Ascending aorta (tissue), 2 donors: ENCODE data around the gene SLFN14. TPM values are rescaled to one million over a fixed set of nuclear protein-coding genes. Genes with fewer than 3 reads are reported as not detected.
"Not testable (repeated sequence)": the region's sequence is repeated elsewhere in the genome, so short reads cannot be mapped to it uniquely, and the experiment has no call there.

Experiments
- DNase-seq, 2 donors: peaks; one replicate each; pipeline ENCODE4 v3.0.0-alpha.2; 2019; ENCODE audit warnings: low spot score in 2 of 2
- H3K27ac ChIP-seq, 2 donors: fragments of 200-600 bp; sonication (generic); one replicate each; pipeline ENCODE4 v1.5.1; 2016 to 2017; ENCODE audit warnings: mild to moderate bottlenecking in 1 of 2
- H3K27me3 ChIP-seq: fragments of 200-600 bp; sonication (generic); one replicate; pipeline ENCODE4 v1.5.1; 2017
- H3K36me3 ChIP-seq, 2 donors: fragments of 200-600 bp; sonication (generic); one replicate each; pipeline ENCODE4 v1.5.1; 2016
- H3K4me1 ChIP-seq, 2 donors: fragments of 200-600 bp; sonication (generic); one replicate each; pipeline ENCODE4 v1.5.1; 2016 to 2017; ENCODE audit warnings: mild to moderate bottlenecking in 1 of 2
- H3K4me3 ChIP-seq, 2 donors: fragments of 200-600 bp; sonication (generic); one replicate each; pipeline ENCODE4 v1.5.1; 2016 to 2017; ENCODE audit warnings: mild to moderate bottlenecking in 1 of 2
- H3K9me3 ChIP-seq, 2 donors: fragments of 200-600 bp; sonication (generic); one replicate each; pipeline ENCODE4 v1.5.1; 2016
- intact Hi-C: fragments of 100-400 bp; cut with DNase I; formaldehyde crosslinking; loops from one replicate; pipeline ENCODE4 v1.15.1; 2023
- total RNA-seq: library from RNA; depleted of rRNA; stranded (reverse); fragments of >200 nt; gene quantifications from one replicate; pipeline ENCODE4 v1.1.0, GENCODE V29; 2016
- TF ChIP-seq, protein P1 (sequence below), 3 experiments: fragments of 200-600 bp in 2 of 3; fragments of 450-650 bp in 1 of 3; sonication (generic) in 2 of 3; IDR thresholded peaks; one replicate each; pipeline ENCODE4 v1.5.1; 2016 to 2019; ENCODE audit warnings: antibody characterized with exemption in 3 of 3, mild to moderate bottlenecking in 1 of 3, moderate library complexity in 1 of 3

SLFN14 gene
- total RNA-seq, 1 donor from 2014 or later: not detected

DNA sequence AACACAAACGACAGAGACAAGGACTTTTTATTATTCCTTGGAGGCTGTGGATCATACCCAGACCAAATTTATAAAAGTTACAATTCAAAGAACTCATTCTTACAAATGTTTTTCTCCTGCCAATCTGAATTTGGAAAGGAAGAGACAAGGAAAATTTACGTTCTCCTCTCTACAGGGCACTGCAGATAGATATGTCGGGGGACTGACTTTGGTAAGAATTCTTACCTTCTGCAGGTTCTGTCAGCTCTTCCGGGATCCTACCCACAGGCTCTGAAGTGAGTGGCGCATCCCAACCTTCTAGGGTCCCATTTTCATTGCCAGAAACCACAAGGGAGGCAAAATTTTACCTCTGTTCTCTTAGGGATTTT, 21.0 kb downstream of the SLFN14 start:
- no peak overlapping the region for H3K27ac ChIP-seq
- no peaks in the 10 kb centered on the region for H3K36me3 ChIP-seq
- H3K4me1 ChIP-seq: peaks cover 0 to 2% of the 10 kb centered on the region in 2 donors
- no peaks in the 10 kb centered on the region for H3K27me3 ChIP-seq
- intact Hi-C loops: loop anchor here (2.0 to 10.0 kb wide), 2 partner anchors 225 to 365 kb away; no protein-coding TSS in a partner anchor
- TF ChIP-seq, protein P1, sequence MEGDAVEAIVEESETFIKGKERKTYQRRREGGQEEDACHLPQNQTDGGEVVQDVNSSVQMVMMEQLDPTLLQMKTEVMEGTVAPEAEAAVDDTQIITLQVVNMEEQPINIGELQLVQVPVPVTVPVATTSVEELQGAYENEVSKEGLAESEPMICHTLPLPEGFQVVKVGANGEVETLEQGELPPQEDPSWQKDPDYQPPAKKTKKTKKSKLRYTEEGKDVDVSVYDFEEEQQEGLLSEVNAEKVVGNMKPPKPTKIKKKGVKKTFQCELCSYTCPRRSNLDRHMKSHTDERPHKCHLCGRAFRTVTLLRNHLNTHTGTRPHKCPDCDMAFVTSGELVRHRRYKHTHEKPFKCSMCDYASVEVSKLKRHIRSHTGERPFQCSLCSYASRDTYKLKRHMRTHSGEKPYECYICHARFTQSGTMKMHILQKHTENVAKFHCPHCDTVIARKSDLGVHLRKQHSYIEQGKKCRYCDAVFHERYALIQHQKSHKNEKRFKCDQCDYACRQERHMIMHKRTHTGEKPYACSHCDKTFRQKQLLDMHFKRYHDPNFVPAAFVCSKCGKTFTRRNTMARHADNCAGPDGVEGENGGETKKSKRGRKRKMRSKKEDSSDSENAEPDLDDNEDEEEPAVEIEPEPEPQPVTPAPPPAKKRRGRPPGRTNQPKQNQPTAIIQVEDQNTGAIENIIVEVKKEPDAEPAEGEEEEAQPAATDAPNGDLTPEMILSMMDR (IDR thresholded peaks at IDR 0.05): no peak
- no peak overlapping the region for H3K4me3 ChIP-seq
- DNase-seq: no peak
- H3K9me3 ChIP-seq: no peaks in the 10 kb centered on the region

DNA sequence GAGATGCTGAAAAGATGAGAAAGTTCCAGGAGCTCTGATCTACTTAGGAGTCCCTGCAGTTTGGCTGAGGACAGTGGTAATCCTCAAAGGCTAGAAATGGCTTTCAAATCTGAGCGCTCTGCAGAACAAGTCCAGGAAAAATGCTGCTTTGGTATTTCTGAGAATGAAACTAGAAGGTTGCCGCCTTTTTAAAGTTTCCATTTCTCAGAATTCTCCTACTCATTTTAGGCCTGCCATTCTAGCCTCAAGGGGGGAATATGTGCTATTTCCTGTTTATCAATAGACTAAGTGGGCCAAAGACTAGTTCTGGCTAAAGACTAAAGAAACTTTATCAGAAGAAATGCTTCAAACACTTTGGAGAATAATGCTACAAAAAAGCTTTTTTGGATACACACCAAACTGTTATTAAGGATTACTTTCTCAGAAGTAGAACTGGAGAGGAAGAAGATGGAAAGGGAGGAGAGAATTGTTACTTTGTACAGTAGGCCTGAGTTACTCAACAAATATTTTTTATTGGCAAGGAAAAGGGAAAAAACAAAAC, 22.9 kb downstream of the SLFN14 start, which contains the start of gene SLFN12L:
Gene SLFN12L, minus strand, starts transcription at position 78 of the 541 bp plus-strand sequence. CDS start 15,314 bp downstream, outside the sequence.
- Histone ChIP-seq H3K27me3 (no peaks in the 10 kb centered on the region), H3K36me3 (no peaks in the 10 kb centered on the region), H3K4me1 (peaks cover 0 to 2% of the 10 kb centered on the region in 2 donors), H3K9me3 (no peaks in the 10 kb centered on the region), H3K4me3 (no peak within 1 kb of the TSS), H3K27ac (peak within 1 kb of the TSS in 1 of 2 donors; percentile 0)
- TF ChIP-seq, protein P1 (IDR thresholded peaks at IDR 0.05): no peak
- no peak for DNase-seq
- intact Hi-C loops: loop anchor here (2.0 to 10.0 kb wide), 2 partner anchors 223 to 363 kb away; no protein-coding TSS in a partner anchor

DNA sequence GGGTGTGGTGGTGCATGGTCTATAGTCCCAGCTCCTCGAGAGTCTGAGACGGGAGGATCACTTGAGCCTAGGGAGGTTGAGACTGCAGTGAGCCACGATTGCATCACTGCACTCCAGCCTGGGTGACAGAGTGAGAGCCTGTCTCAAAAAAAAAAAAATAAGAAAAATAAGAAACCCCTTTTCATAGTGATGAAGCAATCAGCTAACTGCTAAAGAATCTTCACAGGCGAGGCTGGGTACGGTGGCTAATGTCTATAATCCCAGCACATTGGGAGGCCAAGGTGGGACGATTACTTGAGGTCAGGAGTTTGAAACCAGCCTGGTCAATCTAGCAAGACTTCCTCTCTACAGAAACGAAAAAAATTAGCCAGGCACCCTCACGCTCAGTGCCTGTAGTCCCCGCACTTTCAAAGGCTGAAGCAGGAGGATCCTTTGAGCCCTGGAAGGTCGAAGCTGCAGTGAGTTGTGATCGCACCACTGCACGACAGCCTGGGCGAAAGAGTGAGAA, 23.9 kb downstream of the SLFN14 start:
- H3K9me3 ChIP-seq: no peaks in the 10 kb centered on the region
- no peak for DNase-seq
- peak overlapping the region in 1 of 2 donors; percentile 0 for H3K27ac ChIP-seq
- peaks cover 0 to 2% of the 10 kb centered on the region in 2 donors for H3K4me1 ChIP-seq
- H3K4me3 ChIP-seq: no peak overlapping the region
- no peaks in the 10 kb centered on the region for H3K27me3 ChIP-seq
- intact Hi-C loops: loop anchor here (10.0 kb wide), 1 partner anchor 362 kb away; no protein-coding TSS in a partner anchor
- TF ChIP-seq, protein P1 (IDR thresholded peaks at IDR 0.05): no peak
- H3K36me3 ChIP-seq: no peaks in the 10 kb centered on the region

DNA sequence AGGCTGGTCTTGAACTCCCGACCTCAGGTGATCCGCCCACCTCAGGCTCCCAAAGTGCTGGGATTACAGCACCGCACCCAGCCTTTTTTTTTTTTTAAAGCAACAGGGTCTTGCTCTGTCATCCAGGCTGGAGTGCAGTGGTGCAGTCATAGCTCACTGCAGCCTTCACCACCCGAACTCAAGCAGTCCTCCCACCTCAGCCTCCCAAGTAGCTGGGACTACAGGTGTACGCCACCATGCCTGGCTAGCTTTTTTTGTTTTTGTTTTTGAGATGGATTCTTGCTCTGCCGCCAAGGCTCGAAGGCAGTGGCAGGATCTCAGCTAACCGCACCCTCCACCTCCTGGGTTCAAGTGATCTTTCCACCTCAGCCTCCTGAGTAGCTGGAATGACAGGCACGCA, 25.2 kb downstream of the SLFN14 start:
- H3K4me1 ChIP-seq, H3K9me3 ChIP-seq, H3K27me3 ChIP-seq, H3K27ac ChIP-seq, H3K36me3 ChIP-seq, DNase-seq: not testable (repeated sequence)
- peak overlapping the region in 1 of 2 donors; percentile 15 for H3K4me3 ChIP-seq
- intact Hi-C loops: loop anchor here (10.0 kb wide), 1 partner anchor 361 kb away; no protein-coding TSS in a partner anchor

DNA sequence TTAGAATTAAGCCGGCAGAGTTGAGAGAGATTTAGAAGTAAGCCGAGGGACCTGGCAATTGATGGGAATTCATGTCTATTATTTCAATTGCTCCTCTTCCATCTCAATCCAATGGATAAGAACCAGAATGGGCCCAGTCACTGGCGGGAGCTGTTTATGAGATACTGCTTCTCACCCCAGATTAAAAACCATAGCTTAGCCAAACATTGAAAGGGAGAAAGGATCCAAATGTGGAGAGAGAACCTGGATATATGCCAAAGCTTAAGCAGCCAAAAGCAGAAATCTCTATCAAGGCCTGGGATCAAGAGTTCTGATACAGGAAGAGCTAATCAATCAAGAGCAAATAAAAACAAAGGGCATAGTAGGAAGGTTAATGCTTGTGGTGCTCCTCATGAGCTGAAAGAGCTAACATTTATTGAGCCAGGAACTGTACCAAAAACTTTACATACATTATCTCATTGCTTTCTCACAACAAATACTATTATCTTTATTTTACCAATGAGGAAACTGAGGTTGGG, 26.0 kb downstream of the SLFN14 start:
- Histone ChIP-seq H3K4me3 (no peak overlapping the region), H3K27me3 (no peaks in the 10 kb centered on the region), H3K4me1 (peaks cover 0 to under 1% of the 10 kb centered on the region in 2 donors), H3K27ac (no peak overlapping the region), H3K36me3 (no peaks in the 10 kb centered on the region), H3K9me3 (no peaks in the 10 kb centered on the region)
- TF ChIP-seq, protein P1 (IDR thresholded peaks at IDR 0.05): no peak
- intact Hi-C loops: loop anchor here (10.0 kb wide), 1 partner anchor 360 kb away; no protein-coding TSS in a partner anchor
- no peak for DNase-seq

DNA sequence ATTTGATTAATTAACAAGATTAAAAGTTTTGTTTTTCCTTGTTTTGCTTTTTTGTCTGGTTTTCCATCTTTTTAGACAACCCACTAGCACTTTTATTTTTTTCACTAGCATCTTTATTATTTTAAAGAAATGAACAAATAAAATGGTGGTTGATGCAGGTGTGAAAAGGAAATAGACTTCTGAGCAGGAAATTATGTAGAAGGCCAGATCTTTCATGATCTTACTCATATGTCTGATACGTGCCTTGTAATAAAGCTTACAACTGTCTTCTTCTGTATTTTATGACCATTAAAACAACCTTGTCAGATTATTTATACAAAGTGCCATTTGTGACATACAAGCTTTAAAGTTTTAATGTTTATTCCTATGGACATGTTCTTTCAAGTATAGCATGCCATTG, 29.5 kb downstream of the SLFN14 start:
- Histone ChIP-seq H3K27ac (no peak overlapping the region), H3K36me3 (no peaks in the 10 kb centered on the region), H3K4me1 (no peaks in the 10 kb centered on the region), H3K9me3 (no peaks in the 10 kb centered on the region), H3K27me3 (no peaks in the 10 kb centered on the region), H3K4me3 (no peak overlapping the region)
- DNase-seq: no peak
- intact Hi-C loops: loop anchor here (10.0 kb wide), 1 partner anchor 356 kb away; no protein-coding TSS in a partner anchor
- TF ChIP-seq, protein P1 (IDR thresholded peaks at IDR 0.05): no peak
